Loucy (cell line): ENCODE data around the gene EFCAB8.

Experiments
- CTCF ChIP-seq: fragments of 200-600 bp; sonication (generic); conservative IDR thresholded peaks from 2 replicates; pipeline ENCODE4 v1.5.1; 2014; ENCODE audit warnings: mild to moderate bottlenecking, antibody characterized with exemption, low read length
- EZH2phosphoT487 ChIP-seq: fragments of 200-600 bp; IDR thresholded peaks from 2 replicates; pipeline ENCODE4 v1.6.1; 2018; ENCODE audit warnings: antibody characterized with exemption, mild to moderate bottlenecking, moderate library complexity, borderline replicate concordance

GRCh38 chr20:32920530-32921298 lies 62.0 kb downstream of the EFCAB8 start:
- TF ChIP-seq CTCF (no peak), EZH2phosphoT487 (no peak)
